ENCODE data around the gene ROCK1.

GRCh38 chr18:20996418-20996817, 115.2 kb downstream of the ROCK1 start:
- no peak for TF ChIP-seq CTCF (IDR thresholded peaks at IDR 0.05)
- no peak for TF ChIP-seq POLR2A (IDR thresholded peaks at IDR 0.05)

Measured in right lobe of liver (tissue), 4 donors.